Stimulated activated CD4-positive, alpha-beta T cell treated with anti-CD3 and anti-CD28 coated beads, TNF-alpha, amount 100 ng/mL, for 1 hour (primary cell): ENCODE results near the gene PRR14.
A peak's percentile ranks its signal among the peaks of the same experiment; 100 is the strongest.

Experiments used
- DNase-seq, 3 donors: peaks; one replicate each; pipeline ENCODE4 v3.0.0-alpha.2; 2020; ENCODE audit warnings: low read depth in 3 of 3, low spot score in 1 of 3

Gene PRR14

GRCh38 chr16:30650369-30651123 is at the start of gene PRR14:
Gene PRR14, plus strand, starts transcription at chr16:30650960. Its CDS starts 686 bp downstream, at chr16:30651646.
- DNase-seq = peak; percentile 94 to 97 (median 95)

- DNase-seq = no peak
Measured at GRCh38 chr16:30601966-30602365, 48.8 kb upstream of the PRR14 start.

- DNase-seq = no peak
Measured at GRCh38 chr16:30602616-30603277, 48.0 kb upstream of the PRR14 start.

GRCh38 chr16:30603945-30604315 is 46.8 kb upstream of the PRR14 start:
- DNase-seq = no peak

- no peak for DNase-seq
Measured at GRCh38 chr16:30604316-30604947, 46.3 kb upstream of the PRR14 start.

- DNase-seq = no peak
Measured at GRCh38 chr16:30605158-30605557, 45.6 kb upstream of the PRR14 start.

GRCh38 chr16:30606004-30606403 is 44.8 kb upstream of the PRR14 start:
- no peak for DNase-seq

- DNase-seq = peak in 2 of 3 donors; percentile 23 to 42
Measured at GRCh38 chr16:30609002-30609925, 41.5 kb upstream of the PRR14 start.

GRCh38 chr16:30609926-30610839 is 40.6 kb upstream of the PRR14 start, which contains the start of gene ZNF689:
Gene ZNF689, minus strand, starts transcription at chr16:30610389. Its CDS starts 348 bp downstream, at chr16:30610041.
- DNase-seq = peak; percentile 85 to 90 (median 89)

- DNase-seq = peak in 1 of 3 donors; percentile 43
Measured at GRCh38 chr16:30615358-30616091, 35.2 kb upstream of the PRR14 start.

- DNase-seq = no peak
Measured at GRCh38 chr16:30619202-30619601, 31.6 kb upstream of the PRR14 start.

- DNase-seq = no peak
Measured at GRCh38 chr16:30619638-30620037, 31.1 kb upstream of the PRR14 start.

- no peak for DNase-seq
Measured at GRCh38 chr16:30620169-30620568, 30.6 kb upstream of the PRR14 start.

- DNase-seq = no peak
Measured at GRCh38 chr16:30621765-30622164, 29.0 kb upstream of the PRR14 start.

GRCh38 chr16:30622455-30623032 is 28.2 kb upstream of the PRR14 start:
- DNase-seq = no peak

GRCh38 chr16:30623536-30624283 is 27.1 kb upstream of the PRR14 start:
- DNase-seq = no peak

GRCh38 chr16:30626236-30626635 is 24.5 kb upstream of the PRR14 start:
- DNase-seq = no peak
